ENCODE results near the gene PREX1.

GRCh38 chr20:48779435-48779834 lies 48.4 kb downstream of the PREX1 start:
- TF ChIP-seq REST (IDR thresholded peaks at IDR 0.05; ENCODE audit: insufficient replicate concordance, low read depth) (no peak), POLR2AphosphoS5 (IDR thresholded peaks at IDR 0.05; ENCODE audit: low read depth) (no peak), CTCF (IDR thresholded peaks at IDR 0.05; ENCODE audit: insufficient read depth, low read length) (no peak), SPI1 (IDR thresholded peaks at IDR 0.05; ENCODE audit: borderline replicate concordance, low read depth) (no peak), GABPA (IDR thresholded peaks at IDR 0.05; ENCODE audit: low read depth) (no peak)

Measured in HL-60 (cell line).